K562 (cell line): Measurements from ENCODE around the gene TP73. TPM values are rescaled to one million over a fixed set of nuclear protein-coding genes. Genes with fewer than 3 reads are reported as not detected.
A peak's percentile ranks its signal among the peaks of the same experiment; 100 is the strongest.

Source experiments
- CBX2 ChIP-seq: fragments of 200-600 bp; sonication (generic); IDR thresholded peaks from one replicate; pipeline ENCODE4 v1.6.1; 2012; ENCODE audit warnings: mild to moderate bottlenecking, low read length, inconsistent platforms; ENCODE audit not compliant: insufficient read depth, poor library complexity, severe bottlenecking
- CCAR2 ChIP-seq: fragments of 200-400 bp; formaldehyde crosslinking; IDR thresholded peaks from 2 replicates; pipeline ENCODE4 v1.6.1; 2017; ENCODE audit warnings: mild to moderate bottlenecking, low read depth, low read length
- CEBPZ ChIP-seq: fragments of 150-350 bp; IDR thresholded peaks from 2 replicates; pipeline ENCODE4 v1.6.1; 2014; ENCODE audit warnings: low read depth, mild to moderate bottlenecking, low read length, borderline replicate concordance
- E2F5 ChIP-seq: sonication (generic); formaldehyde crosslinking; IDR thresholded peaks from 2 replicates; pipeline ENCODE4 v1.8.0; 2022; ENCODE audit warnings: mild to moderate bottlenecking, missing genetic modification reagents
- ELF1 ChIP-seq: fragments of 200-800 bp; sonication (Bioruptor generic); IDR thresholded peaks from 2 replicates; pipeline ENCODE4 v1.6.1; 2016; ENCODE audit warnings: missing genetic modification characterization, missing compliant biosample characterization
- GTF2E2 ChIP-seq: fragments of 200-800 bp; sonication (Bioruptor generic); IDR thresholded peaks from 2 replicates; pipeline ENCODE4 v1.6.1; 2016; ENCODE audit warnings: missing genetic modification characterization, missing compliant biosample characterization
- HNRNPK ChIP-seq: fragments of 200-400 bp; formaldehyde crosslinking; IDR thresholded peaks from one replicate; pipeline ENCODE4 v1.6.1; 2018; ENCODE audit warnings: mild to moderate bottlenecking, low read depth, low read length; ENCODE audit not compliant: poor library complexity, severe bottlenecking
- KDM4B ChIP-seq, 2 experiments: fragments of 450-650 bp in 1 of 2; sonication (generic) in 1 of 2; IDR thresholded peaks; 2 replicates each; pipeline ENCODE4 v1.6.1; 2016 to 2017; ENCODE audit warnings: borderline replicate concordance in 2 of 2, antibody characterized with exemption in 1 of 2, low read depth in 1 of 2, mild to moderate bottlenecking in 1 of 2
- KDM5B ChIP-seq: fragments of 200-600 bp; sonication (generic); IDR thresholded peaks from 2 replicates; pipeline ENCODE4 v1.6.1; 2012; ENCODE audit warnings: low read depth, mild to moderate bottlenecking, moderate library complexity, low read length, control low read depth, inconsistent platforms; ENCODE audit not compliant: insufficient replicate concordance
- NRF1 ChIP-seq, 2 experiments: fragments of 450-650 bp; IDR thresholded peaks in 1 of 2; conservative IDR thresholded peaks in 1 of 2; 2 replicates each; pipeline ENCODE4 v1.6.1; 2014; ENCODE audit warnings: mild to moderate bottlenecking in 2 of 2
- PHF8 ChIP-seq: fragments of 200-600 bp; sonication (generic); IDR thresholded peaks from 2 replicates; pipeline ENCODE4 v1.6.1; 2012; ENCODE audit warnings: mixed run types, mild to moderate bottlenecking, inconsistent platforms, low read length, moderate library complexity, borderline replicate concordance
- RBM22 ChIP-seq: fragments of 200-400 bp; formaldehyde crosslinking; IDR thresholded peaks from 2 replicates; pipeline ENCODE4 v1.6.1; 2018; ENCODE audit warnings: low read length, low read depth; ENCODE audit not compliant: poor library complexity, severe bottlenecking
- STAT6 ChIP-seq: sonication (generic); formaldehyde crosslinking; IDR thresholded peaks from 2 replicates; pipeline ENCODE4 v1.8.1; 2023; ENCODE audit warnings: mild to moderate bottlenecking, missing genetic modification reagents
- TEAD2 ChIP-seq: fragments of 450-650 bp; IDR thresholded peaks from 2 replicates; pipeline ENCODE4 v1.6.1; 2016; ENCODE audit warnings: missing genetic modification characterization, control low read depth, missing compliant biosample characterization
- THAP12 ChIP-seq: fragments of 250-450 bp; sonication (Bioruptor Pico); IDR thresholded peaks from 2 replicates; pipeline ENCODE4 v1.9.0; 2021; ENCODE audit warnings: mild to moderate bottlenecking, inconsistent platforms
- ZBTB7A ChIP-seq: IDR thresholded peaks from 2 replicates; pipeline ENCODE4 v1.6.1; 2011; ENCODE audit warnings: low read depth, mild to moderate bottlenecking, low read length, moderate library complexity, borderline replicate concordance; ENCODE audit not compliant: control insufficient read depth
- ZFX ChIP-seq: sonication (generic); formaldehyde crosslinking; IDR thresholded peaks from 2 replicates; pipeline ENCODE4 v1.8.0; 2022; ENCODE audit warnings: mild to moderate bottlenecking, missing genetic modification reagents, moderate library complexity
- polyA plus RNA-seq, 8 experiments: library from polyadenylated mRNA; depleted of rRNA in 4 of 8; stranded (reverse) in 5 of 8; unstranded in 3 of 8; fragments of >200 nt; fragmentation: Nextera tagmentation in 2 of 8; fragmentation: Illumina TruSeq in 1 of 8; extraction: Ambion mirVana in 2 of 8; extraction: Trizol in 1 of 8; gene quantifications; 2 replicates each; pipeline versions ENCODE4 v1.2.1 to v1.2.3, GENCODE V29; 2011 to 2014; ENCODE audit warnings: inconsistent platforms in 1 of 8, missing spikeins in 1 of 8
- total RNA-seq, 7 experiments: library from RNA; depleted of rRNA in 6 of 7; stranded (reverse); fragments of >200 nt in 6 of 7; fragmentation: Illumina TruSeq in 2 of 7; extraction: Trizol in 2 of 7; gene quantifications; 2 replicates each; pipeline versions ENCODE4 v1.2.1 to v1.2.3, GENCODE V29; 2011 to 2021; ENCODE audit warnings: low replicate concordance in 1 of 7

TP73 gene
- total and polyA plus RNA-seq, 9 of the 15 experiments (the other 6 are each of a cell fraction or from before 2014, with no cell fraction given): 0.07 to 1.6 (median 0.40) TPM; not detected in 2

DNA sequence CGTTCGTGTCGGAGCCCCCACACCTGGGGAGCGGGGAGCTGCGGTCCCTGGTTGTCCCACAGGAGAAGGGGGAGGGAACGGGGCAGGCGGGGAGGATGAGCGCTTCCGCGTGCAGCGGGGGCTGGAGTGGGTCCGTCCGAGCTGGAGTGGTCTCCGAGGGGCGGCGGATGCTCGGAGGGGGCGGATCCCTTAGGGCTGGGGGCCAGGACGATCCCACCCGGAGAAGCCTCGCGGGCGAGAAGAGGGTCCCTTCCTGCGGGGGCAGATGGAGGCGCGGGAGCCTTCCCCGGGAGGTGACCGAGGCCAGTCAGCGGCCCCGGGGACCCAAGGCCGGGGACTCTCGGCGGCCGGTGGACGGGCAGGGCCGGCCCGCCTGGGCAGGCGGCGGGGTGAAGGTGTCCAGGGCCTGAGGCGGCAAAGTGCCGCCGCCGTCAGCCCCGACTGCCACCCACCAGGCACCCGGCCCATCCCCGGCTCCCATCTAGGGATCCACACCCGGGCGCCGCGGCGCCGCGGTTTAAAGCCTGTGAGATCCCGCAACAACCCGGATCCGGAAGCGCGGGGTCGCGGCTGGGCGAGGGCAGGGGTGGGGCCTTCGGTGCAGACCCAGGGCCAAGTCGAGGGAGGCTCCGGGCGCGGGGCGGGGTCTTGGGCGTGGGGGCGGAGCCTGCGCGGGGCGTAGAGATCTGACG is 94.7 kb downstream of the TP73 start (continued):
- TF ChIP-seq PHF8 (peak; percentile 85; the same call in 1 of the 2 replicates), ZBTB7A (peak; percentile 89), CCAR2 (no peak), E2F5 (no peak), RBM22 (no peak), THAP12 (no peak), KDM4B (IDR thresholded peaks at IDR 0.05; ENCODE audit: borderline replicate concordance in 2 of 2, low read depth in 1 of 2) (peak in 1 of 2 experiments; percentile 93; a peak in 1 of 4 replicates), ZFX (CRISPR knock-in tag) (peak; percentile 88), KDM5B (peak; percentile 54), CBX2 (no peak), HNRNPK (no peak), ELF1 (peak; percentile 62), NRF1 (conservative IDR thresholded peaks at IDR 0.05 in 1 of 2, IDR thresholded peaks at IDR 0.05 in 1 of 2) (peak; percentile 87 to 88), TEAD2 (tag) (no peak), CEBPZ (no peak), STAT6 (CRISPR knock-in tag) (no peak), GTF2E2 (tag) (no peak)
